ENCODE measurements around the gene IGF1R. TPM values are rescaled to one million over a fixed set of nuclear protein-coding genes. Genes with fewer than 3 reads are reported as not detected.
A peak's percentile ranks its signal among the peaks of the same experiment; 100 is the strongest.

The IGF1R gene
- total and polyA plus RNA-seq, 4 experiments from 2014 or later = 0.45 to 49.2 (median 25.1) TPM

DNA sequence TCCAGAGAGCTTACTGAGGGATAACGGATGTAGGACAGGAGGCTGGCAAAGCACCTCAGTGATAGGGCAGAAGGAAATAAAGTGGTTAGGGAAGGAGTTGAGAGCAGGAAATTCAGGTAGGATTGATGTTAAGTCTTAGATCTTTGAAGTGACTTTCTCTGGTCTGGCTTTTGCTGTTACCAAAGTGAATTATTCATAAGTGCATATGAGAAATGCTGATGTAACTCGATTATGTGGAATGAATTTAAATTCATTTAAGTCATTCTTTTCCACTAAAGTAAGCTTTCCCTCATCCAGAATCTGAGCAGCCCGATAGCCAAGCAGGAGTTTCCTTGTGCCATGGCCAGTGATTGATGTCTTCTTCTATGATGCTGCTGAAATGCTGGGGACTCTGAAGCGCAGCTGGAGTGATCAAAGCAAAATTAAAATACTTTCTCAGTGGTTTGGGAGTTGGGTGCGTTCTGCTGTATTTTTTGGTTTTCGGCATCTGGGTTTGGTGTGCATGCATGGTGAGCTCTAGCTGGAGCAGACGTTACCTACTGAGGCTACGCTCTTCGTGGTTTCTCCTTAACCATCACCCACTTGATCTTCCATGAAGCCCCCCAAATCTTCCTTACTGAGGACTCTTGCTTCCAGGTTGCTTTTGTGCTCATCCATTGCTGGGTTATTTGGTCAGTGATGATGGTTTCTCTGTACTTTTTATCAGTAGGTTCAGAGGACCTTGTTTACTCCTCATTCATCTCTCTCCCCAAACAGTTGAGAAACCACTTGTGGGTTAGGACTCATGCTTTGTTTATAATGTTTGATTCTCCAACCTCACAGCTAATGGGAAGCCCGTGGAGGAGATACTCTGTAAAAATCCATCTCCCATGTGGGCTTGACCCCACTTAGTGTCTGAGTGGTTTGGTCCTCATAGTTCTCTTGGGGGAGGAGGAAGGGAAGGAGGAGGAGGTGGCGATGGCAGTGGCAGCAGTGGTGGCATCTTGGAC, 72.5 kb downstream of the IGF1R start:
- Histone ChIP-seq H3K4me1 (ENCODE audit: insufficient read depth, low read length) (no peaks in the 10 kb centered on the region), H3K27ac (ENCODE audit: low read depth, low read length) (no peak overlapping the region), H3K9me3 (ENCODE audit: control insufficient read depth in 1 of 2, low read length in 2 of 2) (no peaks in the 10 kb centered on the region), H3K27me3 (ENCODE audit: insufficient read depth, low read length) (no peaks in the 10 kb centered on the region), H3K36me3 (ENCODE audit: insufficient read depth, low read length) (no peaks in the 10 kb centered on the region), H3K4me3 (ENCODE audit: low read length in 2 of 2) (no peak overlapping the region)
- intact Hi-C loops (cut with micrococcal nuclease) = no loop called here
- Mint-ChIP-seq H3K27me3 (peaks cover 0 to 3% of the 10 kb centered on the region in 2 donors), H3K4me3 (peak overlapping the region in 2 of 8 donors; percentile 61), H3K4me1 (peaks cover 11 to 37% (median 25%) of the 10 kb centered on the region in 4 donors), H3K27ac (no peak overlapping the region), H3K9me3 (no peaks in the 10 kb centered on the region), H3K36me3 (no peaks in the 10 kb centered on the region)
- DNase-seq = no peak
- ChIA-PET CTCF (ENCODE audit: partially characterized antibody) (interaction anchor here (1.3 kb wide), 1 partner anchor 61 kb away, joined by 3 read pairs; no protein-coding TSS in a partner anchor), POLR2A (ENCODE audit: partially characterized antibody) (no interaction called here)

- CTCF ChIA-PET (ENCODE audit: partially characterized antibody) = no interaction called here
- H3K27ac Mint-ChIP-seq = peak overlapping the region in 1 of 7 donors; percentile 53
- H3K36me3 ChIP-seq (ENCODE audit: insufficient read depth, low read length) = no peaks in the 10 kb centered on the region
- no peaks in the 10 kb centered on the region for H3K27me3 ChIP-seq (ENCODE audit: insufficient read depth, low read length)
- no peak overlapping the region for H3K4me3 ChIP-seq (ENCODE audit: low read length in 2 of 2)
- no peak overlapping the region for H3K27ac ChIP-seq (ENCODE audit: low read depth, low read length)
- no peaks in the 10 kb centered on the region for H3K36me3 Mint-ChIP-seq
- no peaks in the 10 kb centered on the region for H3K4me1 ChIP-seq (ENCODE audit: insufficient read depth, low read length)
- no peaks in the 10 kb centered on the region for H3K9me3 ChIP-seq (ENCODE audit: control insufficient read depth in 1 of 2, low read length in 2 of 2)
- H3K27me3 Mint-ChIP-seq = peaks cover 0 to 3% of the 10 kb centered on the region in 2 donors
- H3K9me3 Mint-ChIP-seq = no peaks in the 10 kb centered on the region
- intact Hi-C loops (cut with micrococcal nuclease) = no loop called here
- DNase-seq = no peak
- peaks cover 8 to 29% (median 18%) of the 10 kb centered on the region in 4 donors for H3K4me1 Mint-ChIP-seq
- H3K4me3 Mint-ChIP-seq = no peak overlapping the region
- POLR2A ChIA-PET (ENCODE audit: partially characterized antibody) = no interaction called here
These were observed 73.9 kb downstream of the IGF1R start for GRCh38 chr15:98722209-98722608.

DNA sequence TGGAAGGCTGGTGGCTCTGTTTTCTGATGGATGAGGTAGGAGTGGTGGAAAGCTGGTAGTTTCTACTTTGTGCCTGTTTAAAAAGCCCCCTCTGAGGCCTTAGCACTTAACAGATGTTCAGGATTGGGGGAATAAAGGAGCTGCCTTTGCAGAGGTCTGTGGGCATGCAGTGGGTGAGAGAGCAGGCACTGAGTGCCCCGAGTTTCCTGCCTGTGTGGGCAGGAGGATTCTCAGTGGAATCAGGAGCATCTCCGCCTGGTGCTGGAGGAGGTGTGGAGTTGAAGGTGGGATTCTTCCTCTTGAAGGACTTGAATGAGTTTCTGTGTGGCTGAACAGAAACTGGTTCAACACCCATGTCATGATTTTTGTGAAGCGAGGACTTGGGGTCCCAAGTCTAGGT, 74.3 kb downstream of the IGF1R start:
- intact Hi-C loops (cut with micrococcal nuclease) = no loop called here
- Mint-ChIP-seq H3K9me3 (no peaks in the 10 kb centered on the region), H3K27ac (peak overlapping the region in 1 of 7 donors; percentile 53), H3K27me3 (peaks cover 0 to 3% of the 10 kb centered on the region in 2 donors), H3K36me3 (no peaks in the 10 kb centered on the region), H3K4me3 (no peak overlapping the region), H3K4me1 (peaks cover 8 to 31% (median 18%) of the 10 kb centered on the region in 4 donors)
- no peaks in the 10 kb centered on the region for H3K36me3 ChIP-seq (ENCODE audit: insufficient read depth, low read length)
- no peak for DNase-seq
- no peak overlapping the region for H3K27ac ChIP-seq (ENCODE audit: low read depth, low read length)
- no peaks in the 10 kb centered on the region for H3K27me3 ChIP-seq (ENCODE audit: insufficient read depth, low read length)
- H3K4me1 ChIP-seq (ENCODE audit: insufficient read depth, low read length) = no peaks in the 10 kb centered on the region
- H3K9me3 ChIP-seq (ENCODE audit: control insufficient read depth in 1 of 2, low read length in 2 of 2) = no peaks in the 10 kb centered on the region
- POLR2A ChIA-PET (ENCODE audit: partially characterized antibody) = no interaction called here
- CTCF ChIA-PET (ENCODE audit: partially characterized antibody) = no interaction called here
- H3K4me3 ChIP-seq (ENCODE audit: low read length in 2 of 2) = no peak overlapping the region

- H3K9me3 ChIP-seq (ENCODE audit: control insufficient read depth in 1 of 2, low read length in 2 of 2) = no peaks in the 10 kb centered on the region
- H3K27me3 ChIP-seq (ENCODE audit: insufficient read depth, low read length) = no peaks in the 10 kb centered on the region
- intact Hi-C loops (cut with micrococcal nuclease) = no loop called here
- Mint-ChIP-seq H3K27me3 (peaks cover 0 to 3% of the 10 kb centered on the region in 2 donors), H3K36me3 (no peaks in the 10 kb centered on the region), H3K27ac (no peak overlapping the region), H3K4me1 (peaks cover 6 to 31% (median 18%) of the 10 kb centered on the region in 4 donors), H3K9me3 (no peaks in the 10 kb centered on the region), H3K4me3 (no peak overlapping the region)
- no peaks in the 10 kb centered on the region for H3K36me3 ChIP-seq (ENCODE audit: insufficient read depth, low read length)
- POLR2A ChIA-PET (ENCODE audit: partially characterized antibody) = no interaction called here
- H3K4me3 ChIP-seq (ENCODE audit: low read length in 2 of 2) = no peak overlapping the region
- CTCF ChIA-PET (ENCODE audit: partially characterized antibody) = no interaction called here
- H3K4me1 ChIP-seq (ENCODE audit: insufficient read depth, low read length) = no peaks in the 10 kb centered on the region
- no peak overlapping the region for H3K27ac ChIP-seq (ENCODE audit: low read depth, low read length)
- DNase-seq = no peak
These were observed 74.9 kb downstream of the IGF1R start for GRCh38 chr15:98723195-98723594.

GRCh38 chr15:98724048-98724447, 75.7 kb downstream of the IGF1R start:
- intact Hi-C loops (cut with micrococcal nuclease) = no loop called here
- DNase-seq = no peak
- Histone ChIP-seq H3K9me3 (ENCODE audit: control insufficient read depth in 1 of 2, low read length in 2 of 2) (no peaks in the 10 kb centered on the region), H3K27me3 (ENCODE audit: insufficient read depth, low read length) (no peaks in the 10 kb centered on the region), H3K4me3 (ENCODE audit: low read length in 2 of 2) (no peak overlapping the region), H3K4me1 (ENCODE audit: insufficient read depth, low read length) (no peaks in the 10 kb centered on the region), H3K36me3 (ENCODE audit: insufficient read depth, low read length) (no peaks in the 10 kb centered on the region), H3K27ac (ENCODE audit: low read depth, low read length) (no peak overlapping the region)
- Mint-ChIP-seq H3K4me3 (no peak overlapping the region), H3K27me3 (peaks cover 0 to 3% of the 10 kb centered on the region in 2 donors), H3K27ac (no peak overlapping the region), H3K9me3 (no peaks in the 10 kb centered on the region), H3K36me3 (no peaks in the 10 kb centered on the region), H3K4me1 (peaks cover 6 to 27% (median 18%) of the 10 kb centered on the region in 4 donors)
- POLR2A ChIA-PET (ENCODE audit: partially characterized antibody) = no interaction called here
- CTCF ChIA-PET (ENCODE audit: partially characterized antibody) = no interaction called here

DNA sequence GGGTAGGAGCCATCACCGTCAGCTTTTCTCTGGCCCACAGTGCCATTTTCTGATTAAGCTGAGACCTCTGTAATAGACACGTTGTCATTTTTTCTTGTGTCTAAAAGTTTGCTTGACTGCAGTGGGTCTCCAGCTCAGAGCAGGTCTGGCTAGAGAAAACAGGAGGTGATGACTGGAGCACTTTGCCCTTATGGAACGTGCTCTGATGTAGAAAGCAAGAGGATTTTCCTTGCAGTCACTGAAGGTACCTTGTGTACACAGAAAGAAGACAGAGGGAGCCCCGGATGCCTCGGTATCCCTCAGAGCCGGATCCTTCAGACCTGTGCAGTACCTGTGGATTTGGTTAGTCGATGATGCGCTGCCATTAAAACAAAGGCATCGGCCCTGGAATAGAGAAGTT, 76.2 kb downstream of the IGF1R start:
- no peaks in the 10 kb centered on the region for H3K4me1 ChIP-seq (ENCODE audit: insufficient read depth, low read length)
- H3K9me3 ChIP-seq (ENCODE audit: control insufficient read depth in 1 of 2, low read length in 2 of 2) = no peaks in the 10 kb centered on the region
- intact Hi-C loops (cut with micrococcal nuclease) = no loop called here
- no peaks in the 10 kb centered on the region for H3K36me3 ChIP-seq (ENCODE audit: insufficient read depth, low read length)
- Mint-ChIP-seq H3K4me3 (no peak overlapping the region), H3K27me3 (peaks cover 0 to 3% of the 10 kb centered on the region in 2 donors), H3K4me1 (peaks cover 6 to 26% (median 18%) of the 10 kb centered on the region in 4 donors), H3K36me3 (no peaks in the 10 kb centered on the region), H3K27ac (no peak overlapping the region), H3K9me3 (no peaks in the 10 kb centered on the region)
- ChIA-PET POLR2A (ENCODE audit: partially characterized antibody) (no interaction called here), CTCF (ENCODE audit: partially characterized antibody) (no interaction called here)
- H3K27ac ChIP-seq (ENCODE audit: low read depth, low read length) = no peak overlapping the region
- no peak for DNase-seq
- no peaks in the 10 kb centered on the region for H3K27me3 ChIP-seq (ENCODE audit: insufficient read depth, low read length)
- H3K4me3 ChIP-seq (ENCODE audit: low read length in 2 of 2) = no peak overlapping the region

GRCh38 chr15:98725874-98726273, 77.5 kb downstream of the IGF1R start:
- peaks cover 2 to 20% (median 15%) of the 10 kb centered on the region in 4 donors for H3K4me1 Mint-ChIP-seq
- POLR2A ChIA-PET (ENCODE audit: partially characterized antibody) = no interaction called here

More at GRCh38 chr15:98725874-98726273, 77.5 kb downstream of the IGF1R start:
- CTCF ChIA-PET (ENCODE audit: partially characterized antibody) = interaction anchor here (0.6 kb wide), 1 partner anchor 453 kb away, joined by 5 read pairs; no protein-coding TSS in a partner anchor
- Histone ChIP-seq H3K36me3 (ENCODE audit: insufficient read depth, low read length) (no peaks in the 10 kb centered on the region), H3K27me3 (ENCODE audit: insufficient read depth, low read length) (no peaks in the 10 kb centered on the region), H3K27ac (ENCODE audit: low read depth, low read length) (no peak overlapping the region), H3K4me3 (ENCODE audit: low read length in 2 of 2) (no peak overlapping the region), H3K4me1 (ENCODE audit: insufficient read depth, low read length) (no peaks in the 10 kb centered on the region), H3K9me3 (ENCODE audit: control insufficient read depth in 1 of 2, low read length in 2 of 2) (no peaks in the 10 kb centered on the region)
- H3K9me3 Mint-ChIP-seq = no peaks in the 10 kb centered on the region
- intact Hi-C loops (cut with micrococcal nuclease) = no loop called here
- H3K27ac Mint-ChIP-seq = no peak overlapping the region
- H3K36me3 Mint-ChIP-seq = no peaks in the 10 kb centered on the region
- DNase-seq = no peak
- no peak overlapping the region for H3K4me3 Mint-ChIP-seq
- no peaks in the 10 kb centered on the region for H3K27me3 Mint-ChIP-seq
